Activated T-cell treated with anti-CD3 and anti-CD28 coated beads, Interleukin-2, amount 50 U/mL, for 4 hours (primary cell): Measurements from ENCODE around the gene EFCAB6. TPM values are rescaled to one million over a fixed set of nuclear protein-coding genes. Genes with fewer than 3 reads are reported as not detected.
"Not testable (repeated sequence)": the region's sequence is repeated elsewhere in the genome, so short reads cannot be mapped to it uniquely, and the experiment has no call there.

Source experiments
- ATAC-seq, 2 donors: fragments of 200-7000 bp; cut with Tn5 transposase; one replicate each; pipeline ENCODE4 v1.10.0; 2021
- DNase-seq: peaks from one replicate; pipeline ENCODE4 v3.0.0-alpha.2; 2020
- H3K27me3 Mint-ChIP-seq: one replicate; pipeline ENCODE4 v1.8.0; 2021; ENCODE audit warnings: low read depth, mixed read lengths
- H3K36me3 Mint-ChIP-seq: one replicate; pipeline ENCODE4 v1.8.0; 2022; ENCODE audit warnings: mixed read lengths; ENCODE audit not compliant: insufficient read depth
- H3K4me1 Mint-ChIP-seq: one replicate; pipeline ENCODE4 v1.8.0; 2021; ENCODE audit warnings: low read depth, mixed read lengths
- H3K4me3 Mint-ChIP-seq: one replicate; pipeline ENCODE4 v1.8.0; 2021; ENCODE audit warnings: mild to moderate bottlenecking, moderate library complexity, mixed read lengths
- H3K9me3 Mint-ChIP-seq: one replicate; pipeline ENCODE4 v1.8.0; 2021; ENCODE audit warnings: mixed read lengths
- total RNA-seq, 3 donors: library from RNA; stranded (reverse); gene quantifications; one replicate each; pipeline ENCODE4 v1.2.1, GENCODE V29; 2021

EFCAB6 gene
- total RNA-seq, 3 donors from 2014 or later, result 0.18 to 0.24 (median 0.18) TPM

DNA sequence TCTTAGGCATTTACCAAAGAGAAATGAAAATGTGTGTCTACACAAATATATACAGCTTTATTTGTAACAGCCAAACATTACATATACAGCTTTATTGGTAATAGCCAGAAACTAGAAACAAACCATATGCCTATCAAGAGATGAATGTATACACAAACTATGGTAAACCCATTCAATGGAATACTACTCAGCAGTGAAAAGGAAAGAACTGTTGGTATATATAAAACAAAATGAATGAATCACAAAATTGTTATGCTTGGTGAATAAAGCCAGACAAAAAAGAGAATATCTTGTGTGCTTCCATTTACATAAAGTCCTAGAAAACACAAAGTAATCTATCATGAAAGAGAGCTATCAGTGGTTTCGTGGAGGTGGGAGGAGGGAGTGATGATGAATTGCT is 142.9 kb downstream of the EFCAB6 start:
- no peak for ATAC-seq
- H3K27me3 Mint-ChIP-seq, result peaks cover 5% of the 10 kb centered on the region
- no peak for DNase-seq
- no peaks in the 10 kb centered on the region for H3K4me1 Mint-ChIP-seq
- H3K36me3 Mint-ChIP-seq, result no peaks in the 10 kb centered on the region
- no peak overlapping the region for H3K4me3 Mint-ChIP-seq
- H3K9me3 Mint-ChIP-seq, result peaks cover 7% of the 10 kb centered on the region

DNA sequence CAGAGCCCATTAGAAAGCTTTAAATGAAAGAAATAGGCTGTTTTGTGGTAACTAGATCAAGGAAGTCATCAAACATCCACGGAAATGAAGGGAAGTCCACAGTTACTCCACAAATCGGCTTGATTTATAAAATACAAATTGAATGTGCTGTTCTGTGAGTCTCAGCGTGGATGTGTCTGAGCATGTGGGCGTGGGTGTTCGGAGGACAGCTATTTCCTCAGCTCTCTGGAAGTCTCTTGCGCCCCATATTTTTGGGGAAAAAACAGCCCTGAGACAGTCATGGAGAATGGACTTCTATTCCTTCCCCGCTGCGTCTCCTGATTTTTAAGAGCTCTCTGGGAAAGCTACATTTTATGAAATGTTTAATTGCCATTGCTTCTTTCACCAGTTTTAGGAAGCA is 144.4 kb downstream of the EFCAB6 start:
- ATAC-seq, result no peak
- Mint-ChIP-seq H3K4me3 (no peak overlapping the region), H3K9me3 (peaks cover 7% of the 10 kb centered on the region), H3K36me3 (no peaks in the 10 kb centered on the region), H3K4me1 (no peaks in the 10 kb centered on the region), H3K27me3 (peaks cover 5% of the 10 kb centered on the region)
- no peak for DNase-seq

DNA sequence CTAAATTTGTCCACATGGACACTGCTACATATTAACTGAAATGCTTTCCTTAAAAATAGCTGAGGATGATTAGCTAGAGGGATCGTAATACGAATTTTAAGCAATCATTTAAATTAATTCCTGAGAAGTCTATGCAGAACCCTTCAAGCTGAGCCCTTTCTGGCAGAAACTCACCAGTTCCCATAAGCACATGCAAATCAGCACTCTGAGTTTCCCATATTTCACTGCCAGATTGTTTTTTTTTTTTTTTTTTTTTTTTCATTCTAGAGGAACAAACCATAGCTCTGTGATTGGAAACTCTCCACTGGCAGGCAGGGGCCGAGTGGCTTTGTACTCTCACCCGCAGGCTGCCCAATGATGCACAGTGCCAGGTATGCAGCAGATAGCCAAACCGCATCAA is 145.6 kb downstream of the EFCAB6 start:
- no peaks in the 10 kb centered on the region for H3K4me1 Mint-ChIP-seq
- H3K4me3 Mint-ChIP-seq, result no peak overlapping the region
- no peaks in the 10 kb centered on the region for H3K36me3 Mint-ChIP-seq
- peaks cover 7% of the 10 kb centered on the region for H3K9me3 Mint-ChIP-seq
- DNase-seq, result no peak
- no peak for ATAC-seq
- peaks cover 6% of the 10 kb centered on the region for H3K27me3 Mint-ChIP-seq

DNA sequence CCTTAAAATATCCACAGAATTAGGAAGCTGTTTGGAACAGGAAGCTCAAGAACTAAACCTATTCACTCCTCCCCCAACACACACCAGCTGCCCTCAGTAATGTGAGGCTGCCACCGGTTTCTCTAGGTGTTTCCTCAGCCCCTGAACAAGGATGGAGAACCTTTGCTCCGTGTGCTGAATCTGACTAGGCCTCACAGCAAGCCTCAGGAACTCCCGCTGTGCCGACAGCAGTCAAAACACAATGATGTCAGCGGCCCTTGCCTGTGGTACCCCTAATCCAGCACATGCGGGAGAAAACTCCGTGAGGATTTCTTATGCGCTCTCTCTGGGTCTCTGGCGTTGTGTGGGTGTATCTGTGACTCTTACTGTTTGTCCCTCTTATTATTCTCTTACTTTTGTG is 153.3 kb downstream of the EFCAB6 start:
- H3K4me1 Mint-ChIP-seq, result no peaks in the 10 kb centered on the region
- DNase-seq, result no peak
- peaks cover 1% of the 10 kb centered on the region for H3K27me3 Mint-ChIP-seq
- H3K9me3 Mint-ChIP-seq, result no peaks in the 10 kb centered on the region
- H3K4me3 Mint-ChIP-seq, result no peak overlapping the region
- no peaks in the 10 kb centered on the region for H3K36me3 Mint-ChIP-seq
- no peak for ATAC-seq

DNA sequence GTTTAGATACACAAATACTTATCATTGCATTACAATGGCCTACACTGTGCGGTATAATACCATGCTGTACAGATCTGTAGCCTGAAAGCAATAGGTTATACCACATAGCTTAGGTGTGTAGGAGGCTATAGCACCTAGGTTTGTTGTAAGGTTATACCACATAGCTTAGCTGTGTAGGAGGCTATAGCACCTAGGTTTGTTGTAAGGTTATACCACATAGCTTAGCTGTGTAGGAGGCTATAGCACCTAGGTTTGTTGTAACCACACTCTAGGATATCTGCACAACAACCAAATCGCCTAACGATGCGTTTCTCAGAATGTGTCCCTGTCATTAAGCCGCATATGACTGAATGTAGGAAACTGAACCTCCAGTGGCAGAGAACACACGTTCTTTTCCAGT is 155.5 kb downstream of the EFCAB6 start:
- not testable (repeated sequence) for H3K27me3 Mint-ChIP-seq, H3K4me3 Mint-ChIP-seq, H3K4me1 Mint-ChIP-seq, DNase-seq, H3K9me3 Mint-ChIP-seq, H3K36me3 Mint-ChIP-seq
- ATAC-seq, result peak in 1 of 2 donors; percentile 38

DNA sequence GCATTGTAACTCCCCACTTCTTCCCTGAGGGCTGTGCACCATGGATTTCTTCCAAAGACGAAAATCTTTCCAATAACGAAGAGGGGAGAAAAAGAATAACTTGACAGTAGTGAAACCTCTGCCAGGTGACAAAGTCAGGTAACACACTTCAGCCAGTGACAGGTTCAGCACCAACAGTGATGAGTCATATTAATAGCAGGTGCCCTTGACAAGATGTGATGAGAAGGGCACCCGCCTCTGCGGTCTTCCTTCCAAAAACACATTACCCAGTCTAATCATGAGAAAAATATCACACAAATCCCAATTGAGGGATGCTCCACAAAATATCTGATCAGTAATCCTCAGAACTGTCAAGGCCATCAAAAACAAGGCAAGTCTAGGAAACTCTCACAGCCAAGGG is 157.8 kb downstream of the EFCAB6 start:
- Mint-ChIP-seq H3K4me1 (no peaks in the 10 kb centered on the region), H3K4me3 (no peak overlapping the region), H3K36me3 (no peaks in the 10 kb centered on the region), H3K27me3 (peaks cover 7% of the 10 kb centered on the region), H3K9me3 (peaks cover 8% of the 10 kb centered on the region)
- DNase-seq (no peak), ATAC-seq (no peak)

DNA sequence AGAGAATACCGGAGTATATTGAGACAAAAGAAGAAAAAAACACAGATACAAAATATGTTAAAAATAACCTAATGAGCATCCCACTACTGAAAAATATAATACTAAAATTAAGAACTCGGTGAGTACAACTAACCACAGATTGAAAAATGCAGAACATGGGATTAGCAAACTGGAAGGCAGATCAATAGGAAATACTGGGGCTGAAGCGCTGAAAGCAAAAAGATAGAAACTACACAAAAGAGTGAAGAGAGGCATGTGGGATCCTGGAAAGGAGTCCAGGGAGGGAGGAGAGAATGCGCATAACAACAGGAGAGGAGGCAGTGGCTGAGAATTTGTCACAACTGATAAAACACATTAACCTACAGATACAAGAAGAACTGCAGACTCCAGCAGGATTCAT is 159.3 kb downstream of the EFCAB6 start:
- H3K9me3 Mint-ChIP-seq, result peaks cover 8% of the 10 kb centered on the region
- H3K4me3 Mint-ChIP-seq, result no peak overlapping the region
- peaks cover 13% of the 10 kb centered on the region for H3K27me3 Mint-ChIP-seq
- no peak for ATAC-seq
- no peaks in the 10 kb centered on the region for H3K4me1 Mint-ChIP-seq
- no peak for DNase-seq
- H3K36me3 Mint-ChIP-seq, result no peaks in the 10 kb centered on the region

DNA sequence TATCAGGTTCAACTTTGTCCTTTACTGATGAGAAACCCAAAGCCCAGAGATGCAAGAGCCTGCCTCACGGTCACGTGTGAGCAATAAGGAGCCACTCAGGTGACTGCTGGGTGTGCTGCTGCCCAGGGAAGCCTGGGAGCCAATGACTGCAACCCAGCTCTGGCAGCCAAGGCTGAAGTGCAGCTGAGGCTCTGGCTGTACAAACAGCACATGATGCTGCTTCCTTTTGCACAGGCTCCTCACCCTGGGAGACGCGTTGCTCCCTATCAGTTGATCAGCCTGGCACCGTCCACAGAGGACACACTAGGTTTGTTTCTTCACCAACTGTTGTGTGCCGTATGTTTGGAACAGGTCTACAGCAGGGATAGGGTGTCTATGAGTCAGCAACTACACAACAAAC is 168.7 kb downstream of the EFCAB6 start:
- no peak for DNase-seq
- Mint-ChIP-seq H3K4me1 (no peaks in the 10 kb centered on the region), H3K9me3 (peaks cover 9% of the 10 kb centered on the region), H3K4me3 (no peak overlapping the region), H3K27me3 (peaks cover 35% of the 10 kb centered on the region), H3K36me3 (no peaks in the 10 kb centered on the region)
- ATAC-seq, result no peak

DNA sequence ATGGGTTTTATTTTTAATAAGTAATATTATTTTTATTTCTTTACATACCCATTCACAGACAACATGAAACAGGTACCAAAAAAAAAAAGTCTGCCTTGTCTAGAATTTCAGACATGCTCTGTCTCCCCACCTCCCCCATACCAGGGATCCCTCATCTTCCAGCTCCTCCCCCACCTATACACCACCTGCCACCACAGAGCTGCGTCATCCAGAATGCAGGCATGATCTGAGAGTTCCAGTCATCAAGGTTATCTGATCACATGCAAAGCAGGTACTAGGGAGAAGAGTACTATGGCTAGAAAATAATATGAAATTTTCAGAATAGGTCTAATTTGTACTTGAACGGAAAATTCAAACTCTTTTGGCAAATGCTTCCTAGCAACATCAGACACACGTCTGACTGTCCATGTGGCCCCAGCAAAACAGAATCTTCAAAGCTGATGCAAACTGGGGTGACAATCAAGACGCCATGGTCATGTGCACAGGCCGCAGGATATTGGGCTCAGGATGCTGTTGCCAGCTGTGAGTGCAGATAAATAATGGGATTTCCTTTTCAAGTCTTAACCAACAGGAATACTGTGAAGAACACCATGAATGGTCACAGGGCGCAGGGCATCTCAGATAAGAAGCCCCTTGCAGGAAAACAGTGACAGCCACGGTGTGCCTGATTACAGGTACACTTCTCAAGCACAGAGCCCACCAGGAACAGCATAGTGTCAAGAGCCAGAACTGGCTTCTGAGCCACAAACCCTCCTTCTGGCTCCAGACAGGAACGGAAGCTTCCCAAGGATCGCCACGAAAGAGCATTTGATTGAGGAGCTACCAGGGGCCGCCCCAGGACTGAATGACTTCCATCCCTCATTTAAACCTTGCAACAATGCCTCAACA is 169.5 kb downstream of the EFCAB6 start:
- H3K4me3 Mint-ChIP-seq, result no peak overlapping the region
- DNase-seq (no peak), ATAC-seq (no peak)
- H3K9me3 Mint-ChIP-seq, result peaks cover 9% of the 10 kb centered on the region
- no peaks in the 10 kb centered on the region for H3K36me3 Mint-ChIP-seq
- H3K27me3 Mint-ChIP-seq, result peaks cover 33% of the 10 kb centered on the region
- H3K4me1 Mint-ChIP-seq, result no peaks in the 10 kb centered on the region

DNA sequence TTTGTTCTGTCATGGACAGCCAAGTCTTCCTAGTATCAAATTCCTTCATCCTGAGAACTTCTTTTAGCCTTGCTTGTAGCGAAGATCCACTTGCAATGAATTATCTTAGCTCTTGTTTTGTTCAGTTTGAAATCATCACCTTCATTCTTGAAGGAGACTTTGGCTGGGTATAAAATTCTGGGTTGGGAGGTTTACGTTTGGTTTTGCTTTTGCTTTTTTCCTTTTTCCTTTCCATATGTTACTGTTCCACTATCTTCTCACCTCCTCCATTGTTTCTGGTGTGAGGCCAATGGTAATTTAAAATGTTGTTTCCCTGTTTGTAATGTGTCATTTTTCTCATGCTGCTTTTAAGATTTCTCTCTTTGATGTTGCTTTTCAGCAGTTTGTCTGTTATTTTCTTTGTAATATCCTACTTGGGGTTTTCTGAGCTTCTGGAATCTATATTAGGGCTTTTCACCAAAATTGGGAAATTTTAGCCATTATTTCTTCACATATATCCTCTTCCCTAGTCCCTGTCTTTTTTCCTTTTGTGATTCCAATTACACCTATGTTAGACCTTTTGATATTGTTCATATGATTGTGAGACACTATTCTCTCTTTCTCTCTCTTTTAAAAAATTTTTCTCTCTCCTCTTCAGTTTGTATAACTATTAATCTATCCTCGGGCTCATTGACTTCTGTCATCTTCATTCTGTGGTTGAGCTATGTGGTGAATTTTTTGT is 172.7 kb downstream of the EFCAB6 start:
- H3K36me3 Mint-ChIP-seq, result no peaks in the 10 kb centered on the region
- H3K9me3 Mint-ChIP-seq, result peaks cover 9% of the 10 kb centered on the region
- peaks cover 19% of the 10 kb centered on the region for H3K27me3 Mint-ChIP-seq
- H3K4me1 Mint-ChIP-seq, result no peaks in the 10 kb centered on the region
- no peak overlapping the region for H3K4me3 Mint-ChIP-seq
- ATAC-seq (no peak), DNase-seq (no peak)

DNA sequence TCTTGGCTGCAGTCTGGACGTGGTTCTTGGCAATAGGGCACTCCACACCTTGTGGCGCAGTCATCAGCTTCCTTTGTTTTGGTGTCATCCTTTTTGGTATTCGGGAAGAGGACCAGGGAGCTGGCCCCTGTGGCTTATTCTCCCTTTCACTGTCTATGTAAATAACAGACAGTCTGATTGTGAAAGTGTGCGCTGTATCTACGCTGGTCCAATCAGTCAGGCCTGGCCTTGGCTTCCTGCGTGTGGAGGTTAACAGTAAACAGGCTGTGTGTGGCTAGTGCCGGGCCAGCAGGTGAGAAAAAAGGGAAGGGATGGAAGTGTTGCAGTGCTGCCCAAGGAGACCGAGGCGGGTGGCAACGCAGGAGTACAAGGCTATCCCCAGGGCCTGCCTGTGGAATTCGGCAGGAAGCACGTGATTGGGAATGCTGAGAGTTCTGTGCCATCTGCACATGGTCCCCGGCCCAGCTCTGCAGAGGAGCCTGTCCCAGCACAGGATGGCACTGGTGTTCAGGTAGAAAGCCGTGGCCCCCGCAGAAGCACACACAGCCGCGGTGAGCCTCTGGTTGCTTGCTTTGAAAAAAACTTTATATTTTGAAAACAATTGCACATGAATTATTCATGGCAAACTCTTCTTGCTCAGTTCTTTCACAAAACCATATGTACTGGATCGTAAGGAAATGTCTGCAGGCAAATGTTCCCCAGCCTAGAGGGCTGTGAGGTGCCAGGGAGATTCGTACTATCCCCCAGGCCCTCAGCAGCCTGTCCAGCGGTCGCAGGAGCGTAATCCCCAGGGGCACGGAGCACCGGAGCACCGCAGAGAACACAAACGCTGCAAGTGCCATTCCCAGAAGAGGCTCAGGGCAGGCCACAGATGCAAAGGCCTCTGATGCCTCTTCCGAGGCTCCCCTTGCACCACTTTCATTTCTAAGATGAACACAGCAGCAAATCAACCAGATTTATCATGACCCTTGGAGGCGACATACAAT is 174.5 kb downstream of the EFCAB6 start:
- Mint-ChIP-seq H3K9me3 (peaks cover 9% of the 10 kb centered on the region), H3K4me3 (no peak overlapping the region), H3K4me1 (no peaks in the 10 kb centered on the region), H3K27me3 (peaks cover 14% of the 10 kb centered on the region), H3K36me3 (no peaks in the 10 kb centered on the region)
- DNase-seq, result no peak
- no peak for ATAC-seq

DNA sequence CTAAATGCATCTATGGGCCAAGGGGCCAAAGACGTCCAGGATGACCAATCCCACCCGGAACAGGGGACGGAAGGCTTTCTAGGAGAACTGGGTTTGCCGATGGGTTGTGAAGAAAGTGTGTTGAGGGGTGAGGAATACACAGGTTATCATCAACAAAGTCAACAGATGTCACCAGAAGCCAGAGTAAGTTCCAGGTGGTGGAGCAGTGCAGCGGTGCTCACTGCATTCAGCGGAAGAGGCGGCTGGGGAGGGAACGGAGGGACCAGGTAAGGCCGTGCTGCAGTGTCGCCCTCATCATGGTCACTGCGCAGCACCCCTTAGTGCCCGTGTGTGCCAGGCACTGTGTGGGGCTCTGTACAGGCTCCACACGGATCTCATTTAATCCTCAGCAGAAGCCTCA is 176.0 kb downstream of the EFCAB6 start:
- H3K9me3 Mint-ChIP-seq, result peaks cover 9% of the 10 kb centered on the region
- H3K27me3 Mint-ChIP-seq, result peaks cover 6% of the 10 kb centered on the region
- DNase-seq, result no peak
- no peaks in the 10 kb centered on the region for H3K4me1 Mint-ChIP-seq
- H3K36me3 Mint-ChIP-seq, result no peaks in the 10 kb centered on the region
- no peak overlapping the region for H3K4me3 Mint-ChIP-seq
- ATAC-seq, result no peak

DNA sequence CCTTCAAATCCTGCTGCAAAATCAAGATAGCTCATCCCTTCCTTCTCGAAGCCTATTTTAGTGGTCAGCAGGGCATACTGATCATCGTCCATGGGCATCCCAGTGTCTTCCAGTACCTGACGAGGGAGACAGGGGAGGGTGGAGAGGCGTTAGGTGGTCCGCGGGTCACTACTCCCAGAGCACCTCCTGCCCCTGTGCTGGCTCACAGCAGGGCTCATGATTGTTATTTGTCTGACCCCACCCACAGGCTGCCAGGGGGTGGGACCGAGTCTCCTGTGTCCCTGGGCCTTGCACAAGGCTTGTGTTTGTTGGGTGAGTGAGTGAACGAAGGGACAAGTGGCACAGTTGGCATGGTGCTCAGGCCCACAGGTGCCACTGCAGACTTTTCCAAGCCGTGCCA is 177.0 kb downstream of the EFCAB6 start:
- no peak for ATAC-seq
- DNase-seq, result no peak
- H3K4me1 Mint-ChIP-seq, result no peaks in the 10 kb centered on the region
- no peak overlapping the region for H3K4me3 Mint-ChIP-seq
- H3K36me3 Mint-ChIP-seq, result no peaks in the 10 kb centered on the region
- H3K9me3 Mint-ChIP-seq, result peaks cover 9% of the 10 kb centered on the region
- peaks cover 3% of the 10 kb centered on the region for H3K27me3 Mint-ChIP-seq

DNA sequence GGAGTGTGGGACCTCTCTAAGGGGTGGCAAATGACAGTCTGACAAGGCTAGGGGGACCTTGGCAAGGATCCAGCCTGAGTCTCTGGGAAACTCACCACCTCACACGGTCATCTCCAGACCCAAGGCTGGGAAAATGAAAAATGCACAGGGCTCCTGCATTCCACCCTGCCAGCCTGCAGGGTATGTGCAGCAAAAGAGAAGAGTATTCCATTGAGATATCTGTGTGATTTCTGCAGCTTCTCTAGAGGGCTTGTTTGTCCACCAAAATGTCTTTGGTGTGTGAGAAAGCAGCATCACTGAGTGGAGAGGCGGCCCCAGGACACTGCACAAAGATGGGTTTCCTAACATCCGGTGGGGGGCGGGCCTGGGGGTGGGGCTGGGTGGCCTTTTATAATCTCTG is 177.8 kb downstream of the EFCAB6 start:
- peaks cover 3% of the 10 kb centered on the region for H3K9me3 Mint-ChIP-seq
- no peak for DNase-seq
- H3K4me3 Mint-ChIP-seq, result no peak overlapping the region
- no peaks in the 10 kb centered on the region for H3K36me3 Mint-ChIP-seq
- ATAC-seq, result no peak
- H3K4me1 Mint-ChIP-seq, result no peaks in the 10 kb centered on the region
- no peaks in the 10 kb centered on the region for H3K27me3 Mint-ChIP-seq
